Activated naive CD4-positive, alpha-beta T cell treated with anti-CD3 and anti-CD28 coated beads, Interleukin-2, amount 10 ng/mL, durations not matched to agents 7 days and 5 days (primary cell): ENCODE measurements around the gene TBC1D9.

Experiments used
- CTCF ChIA-PET: fragments of 350-600 bp; sonication (Branson Sonifier 250); formaldehyde crosslinking; loops from one replicate; lab custom pipeline; 2021; ENCODE audit warnings: antibody characterized with exemption; lab: Charles Lee
- DNase-seq: peaks from one replicate; pipeline ENCODE4 v3.0.0-alpha.2; 2020
- H3K27ac Mint-ChIP-seq: one replicate; pipeline ENCODE4 v1.8.0; 2021; ENCODE audit warnings: mild to moderate bottlenecking, moderate library complexity, mixed read lengths
- H3K27me3 Mint-ChIP-seq: one replicate; pipeline ENCODE4 v1.8.0; 2021; ENCODE audit warnings: mild to moderate bottlenecking, mixed read lengths
- H3K36me3 Mint-ChIP-seq: one replicate; pipeline ENCODE4 v1.8.0; 2021; ENCODE audit warnings: mixed read lengths
- H3K4me1 Mint-ChIP-seq: one replicate; pipeline ENCODE4 v1.8.0; 2021; ENCODE audit warnings: mixed read lengths
- H3K4me3 Mint-ChIP-seq: one replicate; pipeline ENCODE4 v1.8.0; 2021; ENCODE audit warnings: mild to moderate bottlenecking, moderate library complexity, mixed read lengths
- H3K9me3 Mint-ChIP-seq: one replicate; pipeline ENCODE4 v1.8.0; 2021; ENCODE audit warnings: mixed read lengths

Gene TBC1D9

GRCh38 chr4:140703463-140703862, 52.7 kb downstream of the TBC1D9 start:
- no peaks in the 10 kb centered on the region for H3K9me3 Mint-ChIP-seq

GRCh38 chr4:140702096-140702757, 54.0 kb downstream of the TBC1D9 start:
- H3K4me3 Mint-ChIP-seq = no peak overlapping the region
- no peaks in the 10 kb centered on the region for H3K4me1 Mint-ChIP-seq
- no peaks in the 10 kb centered on the region for H3K27me3 Mint-ChIP-seq
- H3K9me3 Mint-ChIP-seq = no peaks in the 10 kb centered on the region
- H3K27ac Mint-ChIP-seq = no peak overlapping the region
- DNase-seq = no peak
- CTCF ChIA-PET = interaction anchor here (1.3 kb wide), 1 partner anchor 9 kb away, joined by 3 read pairs; no protein-coding TSS in a partner anchor
- no peaks in the 10 kb centered on the region for H3K36me3 Mint-ChIP-seq

More at GRCh38 chr4:140703463-140703862, 52.7 kb downstream of the TBC1D9 start:
- CTCF ChIA-PET = interaction anchor here (0.6 kb wide), 1 partner anchor 343 kb away, joined by 3 read pairs; no protein-coding TSS in a partner anchor
- Mint-ChIP-seq H3K27me3 (no peaks in the 10 kb centered on the region), H3K27ac (no peak overlapping the region), H3K36me3 (no peaks in the 10 kb centered on the region), H3K4me3 (no peak overlapping the region), H3K4me1 (no peaks in the 10 kb centered on the region)
- DNase-seq = no peak

GRCh38 chr4:140701071-140701470, 55.1 kb downstream of the TBC1D9 start:
- no peak overlapping the region for H3K27ac Mint-ChIP-seq
- CTCF ChIA-PET = no interaction called here
- no peaks in the 10 kb centered on the region for H3K4me1 Mint-ChIP-seq

GRCh38 chr4:140697709-140698560, 58.2 kb downstream of the TBC1D9 start:
- no peak for DNase-seq
- CTCF ChIA-PET = no interaction called here
- no peak overlapping the region for H3K4me3 Mint-ChIP-seq
- no peaks in the 10 kb centered on the region for H3K9me3 Mint-ChIP-seq
- no peak overlapping the region for H3K27ac Mint-ChIP-seq
- no peaks in the 10 kb centered on the region for H3K36me3 Mint-ChIP-seq
- no peaks in the 10 kb centered on the region for H3K4me1 Mint-ChIP-seq
- H3K27me3 Mint-ChIP-seq = peaks cover 2% of the 10 kb centered on the region

More at GRCh38 chr4:140701071-140701470, 55.1 kb downstream of the TBC1D9 start:
- H3K4me3 Mint-ChIP-seq = no peak overlapping the region
- no peaks in the 10 kb centered on the region for H3K27me3 Mint-ChIP-seq
- no peaks in the 10 kb centered on the region for H3K36me3 Mint-ChIP-seq
- H3K9me3 Mint-ChIP-seq = no peaks in the 10 kb centered on the region
- no peak for DNase-seq

- Mint-ChIP-seq H3K27ac (no peak overlapping the region), H3K27me3 (peaks cover 5% of the 10 kb centered on the region), H3K4me1 (no peaks in the 10 kb centered on the region), H3K36me3 (no peaks in the 10 kb centered on the region), H3K4me3 (no peak overlapping the region), H3K9me3 (no peaks in the 10 kb centered on the region)
- CTCF ChIA-PET = no interaction called here
- DNase-seq = no peak
Measured at GRCh38 chr4:140695483-140695882, 60.7 kb downstream of the TBC1D9 start.

GRCh38 chr4:140693562-140693961, 62.6 kb downstream of the TBC1D9 start:
- no peak for DNase-seq
- Mint-ChIP-seq H3K27me3 (peaks cover 5% of the 10 kb centered on the region), H3K36me3 (no peaks in the 10 kb centered on the region), H3K4me1 (no peaks in the 10 kb centered on the region), H3K27ac (no peak overlapping the region), H3K9me3 (no peaks in the 10 kb centered on the region), H3K4me3 (no peak overlapping the region)
- CTCF ChIA-PET = no interaction called here

- Mint-ChIP-seq H3K4me1 (no peaks in the 10 kb centered on the region), H3K9me3 (no peaks in the 10 kb centered on the region)
- DNase-seq = no peak
Measured at GRCh38 chr4:140691369-140691768, 64.8 kb downstream of the TBC1D9 start.

GRCh38 chr4:140690093-140690492, 66.1 kb downstream of the TBC1D9 start:
- CTCF ChIA-PET = no interaction called here
- H3K36me3 Mint-ChIP-seq = no peaks in the 10 kb centered on the region
- no peaks in the 10 kb centered on the region for H3K9me3 Mint-ChIP-seq
- H3K27me3 Mint-ChIP-seq = peaks cover 5% of the 10 kb centered on the region
- H3K4me1 Mint-ChIP-seq = no peaks in the 10 kb centered on the region
- no peak overlapping the region for H3K4me3 Mint-ChIP-seq
- DNase-seq = no peak
- H3K27ac Mint-ChIP-seq = no peak overlapping the region

More at GRCh38 chr4:140691369-140691768, 64.8 kb downstream of the TBC1D9 start:
- H3K27me3 Mint-ChIP-seq = peaks cover 5% of the 10 kb centered on the region
- H3K4me3 Mint-ChIP-seq = no peak overlapping the region
- CTCF ChIA-PET = no interaction called here
- H3K27ac Mint-ChIP-seq = no peak overlapping the region
- H3K36me3 Mint-ChIP-seq = no peaks in the 10 kb centered on the region

GRCh38 chr4:140689623-140690022, 66.6 kb downstream of the TBC1D9 start:
- no peak overlapping the region for H3K4me3 Mint-ChIP-seq
- no peak for DNase-seq
- no peak overlapping the region for H3K27ac Mint-ChIP-seq
- CTCF ChIA-PET = no interaction called here
- peaks cover 5% of the 10 kb centered on the region for H3K27me3 Mint-ChIP-seq
- H3K36me3 Mint-ChIP-seq = no peaks in the 10 kb centered on the region
- H3K9me3 Mint-ChIP-seq = no peaks in the 10 kb centered on the region
- no peaks in the 10 kb centered on the region for H3K4me1 Mint-ChIP-seq

- CTCF ChIA-PET = no interaction called here
- Mint-ChIP-seq H3K36me3 (no peaks in the 10 kb centered on the region), H3K9me3 (no peaks in the 10 kb centered on the region), H3K27me3 (peaks cover 10% of the 10 kb centered on the region), H3K4me3 (no peak overlapping the region), H3K4me1 (no peaks in the 10 kb centered on the region), H3K27ac (no peak overlapping the region)
- DNase-seq = no peak
Measured at GRCh38 chr4:140688711-140689598, 67.2 kb downstream of the TBC1D9 start.

GRCh38 chr4:140686796-140687195, 69.4 kb downstream of the TBC1D9 start:
- Mint-ChIP-seq H3K27me3 (peaks cover 7% of the 10 kb centered on the region), H3K4me3 (no peak overlapping the region), H3K4me1 (no peaks in the 10 kb centered on the region), H3K27ac (no peak overlapping the region), H3K36me3 (no peaks in the 10 kb centered on the region), H3K9me3 (no peaks in the 10 kb centered on the region)
- CTCF ChIA-PET = no interaction called here
- no peak for DNase-seq

- Mint-ChIP-seq H3K4me1 (no peaks in the 10 kb centered on the region), H3K36me3 (no peaks in the 10 kb centered on the region), H3K4me3 (no peak overlapping the region), H3K27me3 (peaks cover 7% of the 10 kb centered on the region), H3K27ac (no peak overlapping the region), H3K9me3 (no peaks in the 10 kb centered on the region)
- CTCF ChIA-PET = no interaction called here
- no peak for DNase-seq
Measured at GRCh38 chr4:140684314-140684713, 71.9 kb downstream of the TBC1D9 start.

GRCh38 chr4:140681201-140681600, 75.0 kb downstream of the TBC1D9 start:
- H3K4me3 Mint-ChIP-seq = no peak overlapping the region
- no peaks in the 10 kb centered on the region for H3K4me1 Mint-ChIP-seq
- no peaks in the 10 kb centered on the region for H3K36me3 Mint-ChIP-seq
- no peak overlapping the region for H3K27ac Mint-ChIP-seq
- CTCF ChIA-PET = no interaction called here
- no peak for DNase-seq
- H3K27me3 Mint-ChIP-seq = peaks cover 7% of the 10 kb centered on the region
- H3K9me3 Mint-ChIP-seq = no peaks in the 10 kb centered on the region

- peaks cover 2% of the 10 kb centered on the region for H3K4me1 Mint-ChIP-seq
- no peak for DNase-seq
- H3K9me3 Mint-ChIP-seq = no peaks in the 10 kb centered on the region
- H3K27ac Mint-ChIP-seq = no peak overlapping the region
- no peak overlapping the region for H3K4me3 Mint-ChIP-seq
- H3K36me3 Mint-ChIP-seq = no peaks in the 10 kb centered on the region
- CTCF ChIA-PET = no interaction called here
- H3K27me3 Mint-ChIP-seq = peaks cover 7% of the 10 kb centered on the region
Measured at GRCh38 chr4:140680686-140681085, 75.5 kb downstream of the TBC1D9 start.
